Neuronal stem cell (in vitro differentiated cells): Measurements from ENCODE around the gene ATXN3.

ENCODE experiments used
- DNase-seq: peaks from one replicate; pipeline ENCODE4 v3.0.0-alpha.2; 2013; ENCODE audit warnings: low spot score
- H2AFZ ChIP-seq: one replicate; pipeline ENCODE4 v1.6.1; 2013; ENCODE audit warnings: mild to moderate bottlenecking, low read length, inconsistent platforms
- H2AK5ac ChIP-seq: 2 replicates; pipeline ENCODE4 v1.6.1; 2013; ENCODE audit warnings: low read depth, mild to moderate bottlenecking, inconsistent platforms, low read length, moderate library complexity, mixed read lengths
- H2BK120ac ChIP-seq: 2 replicates; pipeline ENCODE4 v1.6.1; 2013; ENCODE audit warnings: low read depth, mild to moderate bottlenecking, inconsistent platforms, low read length, moderate library complexity, mixed read lengths
- H2BK12ac ChIP-seq: one replicate; pipeline ENCODE4 v1.6.1; 2013; ENCODE audit warnings: low read length, inconsistent platforms
- H2BK15ac ChIP-seq: 2 replicates; pipeline ENCODE4 v1.6.1; 2013; ENCODE audit warnings: mild to moderate bottlenecking, low read length, inconsistent platforms, mixed read lengths
- H2BK5ac ChIP-seq: one replicate; pipeline ENCODE4 v1.6.1; 2013; ENCODE audit warnings: inconsistent platforms, mild to moderate bottlenecking, low read length, moderate library complexity
- H3K14ac ChIP-seq: one replicate; pipeline ENCODE4 v1.6.1; 2013; ENCODE audit warnings: low read length, inconsistent platforms
- H3K18ac ChIP-seq: 2 replicates; pipeline ENCODE4 v1.6.1; 2013; ENCODE audit warnings: low read length, inconsistent platforms
- H3K23ac ChIP-seq: 2 replicates; pipeline ENCODE4 v1.6.1; 2013; ENCODE audit warnings: low read depth, mild to moderate bottlenecking, mixed read lengths, low read length, inconsistent platforms; ENCODE audit not compliant: poor library complexity
- H3K27ac ChIP-seq: replicated peaks from 3 replicates; pipeline ENCODE4 v1.5.1; 2013; ENCODE audit warnings: low read length, inconsistent platforms
- H3K27me3 ChIP-seq, 3 experiments: 2 replicates each; pipeline ENCODE4 v1.6.1; 2013; ENCODE audit warnings: low read length in 3 of 3, mild to moderate bottlenecking in 2 of 3, inconsistent platforms in 1 of 3, low read depth in 1 of 3, mixed read lengths in 1 of 3, moderate library complexity in 1 of 3; ENCODE audit not compliant: control insufficient read depth in 3 of 3, insufficient read depth in 3 of 3
- H3K36me3 ChIP-seq, 2 donors: replicated peaks in 1 of 2; 2 replicates each; pipeline ENCODE4 v1.6.1; 2013; ENCODE audit warnings: low read length in 2 of 2; ENCODE audit not compliant: control insufficient read depth in 2 of 2, insufficient read depth in 2 of 2
- H3K4ac ChIP-seq: 2 replicates; pipeline ENCODE4 v1.6.1; 2013; ENCODE audit warnings: inconsistent platforms, mild to moderate bottlenecking, low read length, moderate library complexity
- H3K4me1 ChIP-seq, 2 donors: 1 replicate in 1 of 2; 2 replicates in 1 of 2; pipeline ENCODE4 v1.6.1; 2013; ENCODE audit warnings: low read length in 2 of 2, low read depth in 1 of 2; ENCODE audit not compliant: control insufficient read depth in 2 of 2, insufficient read depth in 1 of 2
- H3K4me2 ChIP-seq: one replicate; pipeline ENCODE4 v1.6.1; 2013; ENCODE audit warnings: mild to moderate bottlenecking, low read length, inconsistent platforms; ENCODE audit not compliant: insufficient read depth, poor library complexity, severe bottlenecking
- H3K4me3 ChIP-seq, 2 donors: 2 replicates each; pipeline ENCODE4 v1.5.1; 2013; ENCODE audit warnings: low read length in 2 of 2, mild to moderate bottlenecking in 2 of 2, inconsistent platforms in 1 of 2, moderate library complexity in 1 of 2
- H3K79me1 ChIP-seq: one replicate; pipeline ENCODE4 v1.6.1; 2013; ENCODE audit warnings: low read depth, mild to moderate bottlenecking, inconsistent platforms, low read length, moderate library complexity
- H3K9ac ChIP-seq: one replicate; pipeline ENCODE4 v1.6.1; 2013; ENCODE audit warnings: mild to moderate bottlenecking, low read depth, low read length, inconsistent platforms; ENCODE audit not compliant: poor library complexity
- H3K9me3 ChIP-seq, 2 donors: replicated peaks in 1 of 2; 2 replicates each; pipeline versions ENCODE3 to v1.6.1; 2013; ENCODE audit warnings: low read length in 2 of 2, mild to moderate bottlenecking in 2 of 2, inconsistent platforms in 1 of 2, low read depth in 1 of 2, mixed read lengths in 1 of 2, moderate library complexity in 1 of 2; ENCODE audit not compliant: control insufficient read depth in 2 of 2, insufficient read depth in 1 of 2
- H4K8ac ChIP-seq: one replicate; pipeline ENCODE4 v1.6.1; 2013; ENCODE audit warnings: low read depth, mild to moderate bottlenecking, inconsistent platforms, low read length, moderate library complexity
- H4K91ac ChIP-seq: one replicate; pipeline ENCODE4 v1.6.1; 2013; ENCODE audit warnings: low read length, low read depth, mild to moderate bottlenecking, inconsistent platforms; ENCODE audit not compliant: poor library complexity
- WGBS, 2 donors: extraction: QIAGEN DNeasy Blood & Tissue Kit; methylation state at CpG; one replicate each; pipeline ENCODE4 v1.1.7; 2013; ENCODE audit warnings: missing lambda C conversion rate in 2 of 2, mixed read lengths in 1 of 2; ENCODE audit not compliant: insufficient read length in 2 of 2, insufficient replicate concordance in 1 of 2; ENCODE audit errors: extremely low coverage in 2 of 2; 5-methylcytosine and 5-hydroxymethylcytosine counted together

ATXN3 gene

DNA sequence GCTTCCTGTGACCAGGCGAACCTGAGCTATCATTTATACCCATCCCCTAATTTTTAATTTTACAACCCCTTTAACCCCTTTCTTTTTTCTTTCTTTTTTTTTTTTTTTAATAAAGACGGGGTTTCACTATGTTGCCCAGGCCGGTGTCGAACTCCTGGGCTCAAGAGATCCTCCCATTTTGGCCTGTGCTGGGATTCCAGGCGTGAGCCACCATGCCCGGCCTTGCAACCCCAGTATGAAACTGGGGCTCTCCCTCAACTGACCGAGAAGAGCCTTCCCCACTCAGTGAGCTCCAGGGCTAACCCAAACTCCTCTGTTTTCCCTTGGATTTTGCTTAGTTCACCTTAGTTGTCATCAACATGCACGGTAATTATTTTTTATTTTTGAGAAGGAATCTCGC is 16.4 kb upstream of the ATXN3 start:
- no CpG with 5 or more reads among the region's 9 CpGs for WGBS, 2 donors
- H2BK12ac ChIP-seq: no peak overlapping the region
- H3K27ac ChIP-seq: no peak overlapping the region

DNA sequence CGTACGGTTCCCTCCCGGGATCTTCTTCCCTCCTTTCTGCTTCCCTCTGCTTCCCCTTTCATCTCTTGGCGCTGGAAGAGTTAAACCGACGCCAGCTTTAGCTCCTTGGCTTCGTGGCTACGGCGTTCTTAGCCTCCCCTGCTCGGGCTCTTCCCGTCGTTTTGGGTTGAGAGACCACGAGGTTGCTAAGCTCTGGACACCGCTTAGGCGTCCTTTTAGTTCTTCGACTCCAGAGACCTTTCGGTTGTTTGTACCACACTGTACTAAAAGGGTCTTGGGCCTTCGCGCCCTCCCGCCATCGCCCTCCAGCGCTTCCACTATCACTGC is 15.9 kb upstream of the ATXN3 start:
- Histone ChIP-seq H3K18ac (peak overlapping the region; percentile 92), H3K27me3 (no peaks in the 10 kb centered on the region), H3K9ac (peak overlapping the region; percentile 95), H4K8ac (no peak overlapping the region), H4K91ac (no peak overlapping the region), H3K27ac (peak overlapping the region; percentile 83), H3K79me1 (peaks cover 4% of the 10 kb centered on the region), H3K9me3 (no peaks in the 10 kb centered on the region), H2BK120ac (no peak overlapping the region), H3K14ac (peak overlapping the region; percentile 10), H2AFZ (peak overlapping the region; percentile 97), H2BK5ac (peak overlapping the region; percentile 40), H3K4me2 (peak overlapping the region; percentile 68), H3K4me1 (peaks cover 2% of the 10 kb centered on the region in 2 donors), H3K4ac (no peak overlapping the region), H3K4me3 (peak overlapping the region; percentile 86 to 88), H2BK15ac (no peak overlapping the region), H2AK5ac (peak overlapping the region; percentile 58), H3K23ac (peak overlapping the region; percentile 5), H2BK12ac (no peak overlapping the region), H3K36me3 (peaks cover 5 to 68% of the 10 kb centered on the region in 2 donors)
- DNase-seq: peak; percentile 37
- WGBS, 2 donors: no CpG with 5 or more reads among the region's 22 CpGs

More for the DNA sequence above, 16.4 kb upstream of the ATXN3 start:
- no peak overlapping the region for H3K9ac ChIP-seq
- no peak overlapping the region for H3K14ac ChIP-seq
- H3K4ac ChIP-seq: no peak overlapping the region
- no peak overlapping the region for H4K91ac ChIP-seq
- no peak overlapping the region for H2BK15ac ChIP-seq
- no peak overlapping the region for H4K8ac ChIP-seq
- H3K4me3 ChIP-seq: peak overlapping the region; percentile 86 to 88
- H3K27me3 ChIP-seq: no peaks in the 10 kb centered on the region
- H3K18ac ChIP-seq: no peak overlapping the region
- no peak overlapping the region for H2BK120ac ChIP-seq
- no peaks in the 10 kb centered on the region for H3K9me3 ChIP-seq
- peak overlapping the region; percentile 10 for H2AK5ac ChIP-seq
- no peak overlapping the region for H3K23ac ChIP-seq
- peaks cover 8 to 68% of the 10 kb centered on the region in 2 donors for H3K36me3 ChIP-seq
- no peak overlapping the region for H2BK5ac ChIP-seq
- peak overlapping the region; percentile 97 for H2AFZ ChIP-seq
- peak overlapping the region; percentile 68 for H3K4me2 ChIP-seq
- H3K79me1 ChIP-seq: peaks cover 4% of the 10 kb centered on the region
- H3K4me1 ChIP-seq: peaks cover 2% of the 10 kb centered on the region in 2 donors
- DNase-seq: no peak

DNA sequence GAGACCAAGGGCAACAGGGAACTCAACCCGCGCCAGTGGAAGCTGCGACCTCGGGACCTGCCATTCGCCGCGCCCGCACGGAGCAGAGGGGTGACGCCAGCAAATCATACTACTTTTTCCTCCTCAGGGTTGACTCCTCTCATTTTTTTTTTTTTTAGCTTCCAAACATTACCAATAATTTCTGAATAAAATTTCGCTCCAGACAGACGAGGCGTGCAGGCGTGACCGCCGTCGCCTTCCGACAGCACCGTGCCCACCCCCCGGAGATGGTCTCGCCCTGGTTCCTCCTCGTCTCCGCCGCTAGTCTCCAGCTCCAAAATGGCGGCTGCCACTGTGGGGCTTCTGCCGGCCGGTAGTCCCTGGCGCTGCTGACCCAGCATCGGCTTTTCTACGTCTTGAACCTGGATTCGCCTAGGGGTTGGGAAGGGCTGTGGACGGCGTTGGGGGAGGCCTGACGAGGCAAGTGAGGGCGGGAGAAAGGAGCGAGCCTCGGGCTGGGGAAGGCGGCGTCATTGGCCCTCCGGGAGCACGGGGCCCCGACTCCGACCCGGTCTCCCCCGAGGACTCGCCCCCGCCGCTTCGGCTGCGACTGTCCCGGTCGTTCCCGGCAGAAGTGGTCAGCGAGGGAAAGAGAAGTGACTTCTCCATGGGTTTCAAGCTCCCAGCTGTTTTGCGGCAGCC is 15.4 kb upstream of the ATXN3 start, which contains the start of the genes CPSF2 and NDUFB1:
Gene CPSF2 (plus strand): TSS at position 300 of the 681 bp plus-strand sequence. CDS start 9,016 bp downstream, outside the sequence.
Gene NDUFB1 (minus strand): TSS at position 37 of the 681 bp plus-strand sequence. CDS start 4,069 bp downstream, outside the sequence.
- Histone ChIP-seq H4K8ac (no peak within 1 kb of the TSS), H3K79me1 (peaks cover 4% of the 10 kb centered on the region), H3K36me3 (peaks cover 4 to 68% of the 10 kb centered on the region in 2 donors), H3K18ac (peak within 1 kb of the TSS; percentile 97), H3K9ac (peak within 1 kb of the TSS; percentile 95), H2AK5ac (peak within 1 kb of the TSS; percentile 58), H3K9me3 (no peaks in the 10 kb centered on the region), H3K4me3 (peak within 1 kb of the TSS; percentile 86 to 88), H3K14ac (peak within 1 kb of the TSS; percentile 89), H2BK12ac (no peak within 1 kb of the TSS), H4K91ac (no peak within 1 kb of the TSS), H3K27me3 (no peaks in the 10 kb centered on the region), H3K23ac (peak within 1 kb of the TSS; percentile 5), H2BK15ac (peak within 1 kb of the TSS; percentile 33), H2AFZ (peak within 1 kb of the TSS; percentile 97), H2BK5ac (peak within 1 kb of the TSS; percentile 40), H3K4me2 (peak within 1 kb of the TSS; percentile 68), H3K4ac (no peak within 1 kb of the TSS), H3K4me1 (peaks cover 2% of the 10 kb centered on the region in 2 donors), H2BK120ac (no peak within 1 kb of the TSS), H3K27ac (peak within 1 kb of the TSS; percentile 83)
- WGBS, 2 donors: no CpG with 5 or more reads among the region's 55 CpGs
- peak; percentile 83 for DNase-seq

DNA sequence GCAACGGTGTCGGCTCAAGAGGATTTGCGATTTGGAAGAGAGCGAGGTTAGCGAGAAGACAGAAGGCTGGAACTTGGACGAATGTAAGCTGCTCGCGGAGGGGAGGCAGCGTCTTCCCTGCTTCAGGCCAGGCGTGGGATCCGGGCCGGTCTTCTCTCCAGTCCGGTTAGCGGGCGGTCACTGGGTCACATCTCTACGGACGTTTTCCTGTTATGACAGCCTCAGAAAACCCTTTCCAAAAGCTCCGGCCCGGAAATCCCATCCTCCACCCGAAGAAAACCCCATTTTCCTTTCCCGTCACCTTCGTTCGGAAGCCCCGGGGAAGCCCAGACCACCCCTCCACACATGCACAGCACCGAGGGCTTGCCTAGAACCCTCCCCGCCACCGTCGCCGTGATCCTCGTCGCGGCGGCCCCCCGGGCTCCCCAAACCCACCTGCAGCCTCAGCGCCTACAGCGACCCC is 14.9 kb upstream of the ATXN3 start:
- Histone ChIP-seq H2BK120ac (no peak overlapping the region), H3K14ac (peak overlapping the region; percentile 89), H2AFZ (peak overlapping the region; percentile 97), H3K18ac (peak overlapping the region; percentile 97), H3K23ac (peak overlapping the region; percentile 5), H2BK15ac (no peak overlapping the region), H3K4ac (no peak overlapping the region), H3K4me2 (peak overlapping the region; percentile 43), H3K9me3 (no peaks in the 10 kb centered on the region), H3K79me1 (peaks cover 4% of the 10 kb centered on the region), H2AK5ac (no peak overlapping the region), H3K9ac (peak overlapping the region; percentile 91), H2BK12ac (no peak overlapping the region), H3K4me1 (peaks cover 2% of the 10 kb centered on the region in 2 donors), H4K8ac (no peak overlapping the region), H3K4me3 (peak overlapping the region; percentile 86 to 88), H2BK5ac (peak overlapping the region; percentile 40), H3K27me3 (no peaks in the 10 kb centered on the region), H3K36me3 (peaks cover 4 to 67% of the 10 kb centered on the region in 2 donors), H4K91ac (no peak overlapping the region), H3K27ac (peak overlapping the region; percentile 51)
- WGBS, 2 donors: no CpG with 5 or more reads among the region's 36 CpGs
- peak; percentile 20 for DNase-seq
